ENCODE data around the gene RBP5.

- TF ChIP-seq POLR2A (IDR thresholded peaks at IDR 0.05) = no peak
- no peak for TF ChIP-seq CTCF (IDR thresholded peaks at IDR 0.05)
These were observed 36.9 kb downstream of the RBP5 start for GRCh38 chr12:7091660-7092228.

All from adrenal gland (tissue), 5 donors.